ENCODE data around the gene TBC1D22A.

TBC1D22A gene

GRCh38 chr22:46739094-46739870 lies 23.2 kb upstream of the TBC1D22A start:
- H3K27ac ChIP-seq (ENCODE audit: low read length), result peak overlapping the region; percentile 47

GRCh38 chr22:46740910-46741780 lies 21.3 kb upstream of the TBC1D22A start:
- no peak overlapping the region for H3K4me3 ChIP-seq (ENCODE audit: low read length)
- H3K9ac ChIP-seq (ENCODE audit: low read length), result no peak overlapping the region
- no peak overlapping the region for H3K27ac ChIP-seq (ENCODE audit: low read length)
- H4K20me1 ChIP-seq (ENCODE audit: insufficient read depth, low read length), result peaks cover 11% of the 10 kb centered on the region
- peaks cover 19% of the 10 kb centered on the region for H3K4me1 ChIP-seq (ENCODE audit: low read length)
- H3K4me2 ChIP-seq (ENCODE audit: low read length), result no peak overlapping the region
- H3K27me3 ChIP-seq (ENCODE audit: low read depth, low read length), result peaks cover 1% of the 10 kb centered on the region; the same call in 1 of the 2 replicates
- TF ChIP-seq, protein P1, sequence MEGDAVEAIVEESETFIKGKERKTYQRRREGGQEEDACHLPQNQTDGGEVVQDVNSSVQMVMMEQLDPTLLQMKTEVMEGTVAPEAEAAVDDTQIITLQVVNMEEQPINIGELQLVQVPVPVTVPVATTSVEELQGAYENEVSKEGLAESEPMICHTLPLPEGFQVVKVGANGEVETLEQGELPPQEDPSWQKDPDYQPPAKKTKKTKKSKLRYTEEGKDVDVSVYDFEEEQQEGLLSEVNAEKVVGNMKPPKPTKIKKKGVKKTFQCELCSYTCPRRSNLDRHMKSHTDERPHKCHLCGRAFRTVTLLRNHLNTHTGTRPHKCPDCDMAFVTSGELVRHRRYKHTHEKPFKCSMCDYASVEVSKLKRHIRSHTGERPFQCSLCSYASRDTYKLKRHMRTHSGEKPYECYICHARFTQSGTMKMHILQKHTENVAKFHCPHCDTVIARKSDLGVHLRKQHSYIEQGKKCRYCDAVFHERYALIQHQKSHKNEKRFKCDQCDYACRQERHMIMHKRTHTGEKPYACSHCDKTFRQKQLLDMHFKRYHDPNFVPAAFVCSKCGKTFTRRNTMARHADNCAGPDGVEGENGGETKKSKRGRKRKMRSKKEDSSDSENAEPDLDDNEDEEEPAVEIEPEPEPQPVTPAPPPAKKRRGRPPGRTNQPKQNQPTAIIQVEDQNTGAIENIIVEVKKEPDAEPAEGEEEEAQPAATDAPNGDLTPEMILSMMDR (IDR thresholded peaks at IDR 0.05; ENCODE audit: low read depth, low read length), result no peak
- TF ChIP-seq EZH2phosphoT487 (IDR thresholded peaks at IDR 0.05; ENCODE audit: low read depth), result no peak
- H3K79me2 ChIP-seq (ENCODE audit: low read length), result peaks cover 18% of the 10 kb centered on the region
- H3K9me3 ChIP-seq (ENCODE audit: insufficient read depth, low read length), result peaks cover 8% of the 10 kb centered on the region
- peaks cover 6% of the 10 kb centered on the region for H3K36me3 ChIP-seq (replicated peaks; ENCODE audit: low read depth, low read length)
- no peak overlapping the region for H2AFZ ChIP-seq (ENCODE audit: low read depth, low read length)

More at GRCh38 chr22:46739094-46739870, 23.2 kb upstream of the TBC1D22A start:
- H3K9ac ChIP-seq (ENCODE audit: low read length), result peak overlapping the region; percentile 83
- H3K79me2 ChIP-seq (ENCODE audit: low read length), result peaks cover 37% of the 10 kb centered on the region
- H3K4me2 ChIP-seq (ENCODE audit: low read length), result peak overlapping the region; percentile 83
- H4K20me1 ChIP-seq (ENCODE audit: insufficient read depth, low read length), result peaks cover 29% of the 10 kb centered on the region
- H3K27me3 ChIP-seq (ENCODE audit: low read depth, low read length), result no peaks in the 10 kb centered on the region
- no peak for TF ChIP-seq EZH2phosphoT487 (IDR thresholded peaks at IDR 0.05; ENCODE audit: low read depth)
- TF ChIP-seq, protein P1 (IDR thresholded peaks at IDR 0.05; ENCODE audit: low read depth, low read length), result peak; percentile 80
- H3K4me1 ChIP-seq (ENCODE audit: low read length), result peaks cover 38% of the 10 kb centered on the region
- H3K9me3 ChIP-seq (ENCODE audit: insufficient read depth, low read length), result peaks cover 8% of the 10 kb centered on the region
- H2AFZ ChIP-seq (ENCODE audit: low read depth, low read length), result no peak overlapping the region; the same call in 1 of the 2 replicates
- H3K36me3 ChIP-seq (replicated peaks; ENCODE audit: low read depth, low read length), result peaks cover 21% of the 10 kb centered on the region
- peak overlapping the region; percentile 91 for H3K4me3 ChIP-seq (ENCODE audit: low read length)

GRCh38 chr22:46741974-46742519 lies 20.4 kb upstream of the TBC1D22A start:
- TF ChIP-seq, protein P1 (IDR thresholded peaks at IDR 0.05; ENCODE audit: low read depth, low read length), result no peak
- Histone ChIP-seq H4K20me1 (ENCODE audit: insufficient read depth, low read length) (0 out of 2 replicates have a peak, but pooled peaks cover 2% of the 10 kb centered on the region), H3K36me3 (replicated peaks; ENCODE audit: low read depth, low read length) (no peaks in the 10 kb centered on the region), H3K9me3 (ENCODE audit: insufficient read depth, low read length) (peaks cover 8% of the 10 kb centered on the region), H3K27me3 (ENCODE audit: low read depth, low read length) (peaks cover 6% of the 10 kb centered on the region; the same call in 1 of the 2 replicates), H3K27ac (ENCODE audit: low read length) (no peak overlapping the region), H3K4me3 (ENCODE audit: low read length) (no peak overlapping the region), H3K79me2 (ENCODE audit: low read length) (peaks cover 9% of the 10 kb centered on the region), H3K4me2 (ENCODE audit: low read length) (no peak overlapping the region), H2AFZ (ENCODE audit: low read depth, low read length) (no peak overlapping the region), H3K4me1 (ENCODE audit: low read length) (peaks cover 11% of the 10 kb centered on the region), H3K9ac (ENCODE audit: low read length) (no peak overlapping the region)

Measured in OCI-LY3 (cell line).